LNCAP (cell line): Measurements from ENCODE around the gene KMT2E.

Source experiments
- TF ChIP-seq, protein P1 (sequence below): fragments of 450-650 bp; IDR thresholded peaks from 2 replicates; pipeline ENCODE4 v1.5.1; 2017; ENCODE audit warnings: mild to moderate bottlenecking

Gene KMT2E

DNA sequence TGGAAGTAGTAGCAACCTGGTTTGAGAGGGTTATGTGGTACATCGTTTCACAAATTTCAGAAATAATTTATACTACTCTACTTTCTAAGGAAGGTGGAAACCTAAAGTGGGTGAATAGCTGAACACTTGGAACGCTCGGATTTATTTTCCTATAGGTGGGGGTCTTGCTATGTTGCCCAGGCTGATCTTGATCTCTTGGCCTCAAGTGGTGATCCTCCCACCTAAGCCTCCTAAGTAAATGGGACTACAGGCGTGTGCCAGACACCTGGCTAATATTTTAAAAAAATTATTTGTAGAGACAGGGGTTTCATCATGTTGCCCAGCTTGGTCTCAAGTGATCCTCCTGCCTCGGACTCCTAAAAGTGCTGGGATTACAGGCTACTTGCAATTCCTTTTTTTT lies 6.7 kb upstream of the KMT2E start:
- TF ChIP-seq, protein P1, sequence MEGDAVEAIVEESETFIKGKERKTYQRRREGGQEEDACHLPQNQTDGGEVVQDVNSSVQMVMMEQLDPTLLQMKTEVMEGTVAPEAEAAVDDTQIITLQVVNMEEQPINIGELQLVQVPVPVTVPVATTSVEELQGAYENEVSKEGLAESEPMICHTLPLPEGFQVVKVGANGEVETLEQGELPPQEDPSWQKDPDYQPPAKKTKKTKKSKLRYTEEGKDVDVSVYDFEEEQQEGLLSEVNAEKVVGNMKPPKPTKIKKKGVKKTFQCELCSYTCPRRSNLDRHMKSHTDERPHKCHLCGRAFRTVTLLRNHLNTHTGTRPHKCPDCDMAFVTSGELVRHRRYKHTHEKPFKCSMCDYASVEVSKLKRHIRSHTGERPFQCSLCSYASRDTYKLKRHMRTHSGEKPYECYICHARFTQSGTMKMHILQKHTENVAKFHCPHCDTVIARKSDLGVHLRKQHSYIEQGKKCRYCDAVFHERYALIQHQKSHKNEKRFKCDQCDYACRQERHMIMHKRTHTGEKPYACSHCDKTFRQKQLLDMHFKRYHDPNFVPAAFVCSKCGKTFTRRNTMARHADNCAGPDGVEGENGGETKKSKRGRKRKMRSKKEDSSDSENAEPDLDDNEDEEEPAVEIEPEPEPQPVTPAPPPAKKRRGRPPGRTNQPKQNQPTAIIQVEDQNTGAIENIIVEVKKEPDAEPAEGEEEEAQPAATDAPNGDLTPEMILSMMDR = no peak

DNA sequence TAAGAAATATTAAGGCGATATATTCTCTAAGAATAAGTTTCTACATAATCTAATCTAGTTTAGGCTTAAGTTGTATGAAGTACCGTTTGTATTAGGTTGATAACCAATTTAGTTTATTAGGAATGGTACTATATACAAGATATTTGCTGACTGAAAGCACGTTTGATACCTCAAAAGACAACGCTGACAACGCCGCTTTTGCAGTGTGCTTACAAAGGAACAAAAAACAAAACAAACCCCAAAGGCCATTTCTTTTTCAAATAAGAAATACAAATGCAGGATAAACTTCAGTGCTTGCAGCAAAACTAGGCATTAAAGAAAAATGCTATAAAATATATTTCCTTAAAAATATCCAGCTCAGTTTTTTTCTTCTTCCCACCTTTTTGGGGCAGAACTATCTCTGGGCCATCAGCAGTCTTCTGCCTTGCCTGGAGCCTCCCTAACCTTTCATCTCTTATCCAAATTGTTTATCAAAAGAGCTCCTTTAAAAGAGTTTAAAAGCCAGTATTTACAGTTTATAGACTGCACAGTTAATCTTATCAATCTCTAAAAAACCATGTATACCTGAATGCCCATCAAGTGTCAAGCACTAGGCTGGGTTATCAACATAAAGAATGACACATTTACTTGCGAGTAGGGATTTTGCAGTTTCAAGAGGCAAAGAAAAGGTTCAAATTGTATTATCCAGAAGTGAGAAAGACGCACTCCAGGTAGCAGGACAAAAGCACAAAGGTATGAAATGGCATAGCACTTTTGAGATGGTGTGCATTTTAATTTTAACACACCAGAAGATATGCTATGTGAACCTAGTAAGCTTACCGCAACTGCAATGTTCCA lies 4.1 kb upstream of the KMT2E start:
- TF ChIP-seq, protein P1 = no peak

DNA sequence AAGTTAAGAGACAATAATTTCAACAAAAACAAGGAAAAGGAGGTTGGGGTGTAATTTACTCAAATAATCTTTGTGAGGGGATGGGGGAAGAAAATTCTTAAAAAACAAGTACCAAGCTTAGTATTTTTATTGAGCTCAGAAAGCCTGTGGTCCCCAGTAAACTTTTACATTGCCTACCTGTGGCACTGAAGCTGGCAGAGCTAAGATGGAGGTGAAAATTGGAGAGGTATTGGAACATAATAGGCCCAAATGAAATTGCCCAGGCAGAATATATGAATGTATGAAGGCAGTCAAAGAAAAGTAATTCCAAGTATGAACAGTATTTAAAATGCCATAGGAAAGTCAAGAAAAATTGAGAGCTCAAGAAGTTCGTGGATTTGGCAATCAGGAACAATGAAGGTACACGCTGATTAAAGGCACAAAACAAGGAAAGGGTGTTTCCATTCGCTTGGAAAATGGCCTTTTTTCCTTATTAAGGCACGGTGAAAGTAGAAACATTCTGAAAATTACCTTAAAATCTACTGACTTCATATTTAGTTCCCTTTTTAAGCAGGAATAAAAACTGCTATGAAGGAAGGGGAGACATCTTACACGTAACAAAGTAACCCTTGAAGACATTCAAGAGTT lies 3.4 kb upstream of the KMT2E start:
- TF ChIP-seq, protein P1 = no peak

DNA sequence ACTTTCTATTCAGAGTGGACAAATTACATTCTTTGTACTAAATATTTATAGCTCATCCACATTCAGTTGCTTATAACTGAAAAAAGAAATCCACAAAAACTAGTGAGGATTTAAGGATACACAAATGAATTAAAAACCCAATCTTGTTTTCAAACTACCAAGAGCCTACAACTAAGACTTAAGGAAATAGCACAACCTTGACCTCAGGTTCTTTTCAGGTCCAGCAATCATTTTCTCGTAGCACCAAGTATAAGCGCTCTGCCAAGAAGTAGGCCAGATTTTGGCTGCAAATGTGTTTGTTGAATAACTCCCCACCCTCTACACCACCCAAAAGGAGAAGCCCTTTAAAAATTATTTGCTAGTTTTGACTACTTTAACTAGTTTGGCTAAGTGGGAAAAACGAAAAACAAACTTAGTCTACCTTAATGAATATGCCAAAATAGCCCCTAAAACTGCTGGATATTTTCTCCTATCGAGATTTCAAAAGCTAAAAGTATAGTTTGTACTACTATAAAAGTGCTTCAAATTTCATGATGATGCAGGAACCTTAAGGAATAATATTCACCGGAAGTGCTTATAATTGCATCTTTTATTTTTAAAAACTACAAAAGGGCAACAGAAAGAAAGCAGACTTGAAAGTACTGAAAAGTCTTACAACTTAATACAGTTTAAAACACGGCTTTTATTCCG lies 2.7 kb upstream of the KMT2E start:
- TF ChIP-seq, protein P1 = no peak

DNA sequence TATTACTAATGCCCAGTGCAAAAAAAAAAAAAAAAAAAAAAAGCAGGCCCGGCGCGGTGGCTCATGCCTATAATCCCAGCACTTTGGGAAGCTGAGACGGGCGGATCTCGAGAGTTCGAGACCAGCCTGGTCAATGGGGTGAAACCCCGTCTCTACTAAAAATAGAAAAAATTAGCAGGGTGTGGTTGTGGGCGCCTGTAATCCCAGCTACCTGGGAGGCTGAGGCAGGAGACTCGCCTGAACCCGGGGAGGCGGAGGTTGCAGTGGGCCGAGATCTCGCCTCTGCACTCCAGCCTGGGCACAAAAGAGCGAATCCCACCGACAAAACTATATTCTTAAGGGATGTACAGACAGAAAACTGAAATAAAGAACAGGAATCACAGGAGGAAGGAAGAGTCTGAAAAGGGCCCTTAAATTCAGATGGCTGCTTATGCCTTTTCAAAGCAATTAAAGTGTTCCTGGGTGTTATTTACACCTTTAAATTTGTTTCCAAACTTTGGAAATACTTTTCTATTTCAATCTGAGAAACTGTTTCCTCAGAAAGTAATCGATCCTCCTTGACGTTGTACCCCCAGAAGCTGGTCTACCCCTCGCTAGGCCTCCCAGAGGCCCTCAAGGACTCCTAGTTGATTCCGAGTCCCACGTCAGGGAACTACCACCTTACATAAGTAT lies 2.0 kb upstream of the KMT2E start:
- TF ChIP-seq, protein P1 = no peak

DNA sequence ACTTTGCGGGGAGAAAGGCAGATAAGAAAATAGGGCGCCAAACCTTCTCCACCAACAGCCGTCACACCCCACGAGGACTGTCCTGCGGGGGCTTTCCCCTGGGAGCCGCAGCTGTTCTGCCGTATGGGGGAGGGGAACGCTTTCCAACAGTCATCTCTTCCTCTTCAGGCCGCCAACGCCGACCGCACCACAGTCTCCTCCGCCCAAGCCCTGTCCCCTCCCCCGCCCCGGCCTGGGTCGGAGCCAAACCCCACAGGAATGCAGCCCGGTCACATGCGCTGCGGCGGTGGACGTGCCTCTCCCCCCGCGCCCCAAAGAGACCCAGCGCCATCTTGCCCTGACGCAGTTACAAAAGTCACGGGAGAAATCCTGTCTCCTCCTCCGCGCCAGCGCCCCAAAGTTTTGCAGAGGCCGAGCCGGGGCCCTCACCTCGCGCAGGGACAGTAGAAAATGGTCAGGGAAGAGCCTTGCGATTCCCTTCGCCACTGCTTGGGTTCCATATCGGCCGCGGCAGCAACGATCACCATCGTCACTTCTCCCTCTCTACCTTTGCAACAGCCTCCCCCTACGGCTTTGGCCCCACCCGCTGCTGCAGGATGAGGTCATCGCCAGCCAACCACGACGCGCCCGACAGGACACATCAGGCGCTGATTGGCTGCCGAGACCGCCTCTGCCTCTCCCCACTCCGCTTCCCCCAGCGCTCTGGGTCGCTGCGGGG lies 1.3 kb upstream of the KMT2E start:
- TF ChIP-seq, protein P1 = no peak
